IPS-18c (cell line): ENCODE results near the gene HEATR9.

Experiments used
- H3K4me3 ChIP-seq: 2 replicates; pipeline ENCODE4 v1.7.0; 2013; ENCODE audit warnings: low read depth, mild to moderate bottlenecking, low read length, moderate library complexity; ENCODE audit not compliant: insufficient read depth
- H3K9me3 ChIP-seq: one replicate; pipeline ENCODE4 v1.6.1; 2013; ENCODE audit warnings: mild to moderate bottlenecking, low read length, moderate library complexity; ENCODE audit not compliant: control insufficient read depth, insufficient read depth

The HEATR9 gene

GRCh38 chr17:35843698-35844097 is 25.0 kb downstream of the HEATR9 start:
- H3K9me3 ChIP-seq = peaks cover 4% of the 10 kb centered on the region
- H3K4me3 ChIP-seq = no peak overlapping the region

- peaks cover 4% of the 10 kb centered on the region for H3K9me3 ChIP-seq
- H3K4me3 ChIP-seq = no peak overlapping the region
Measured at GRCh38 chr17:35842239-35842638, 26.5 kb downstream of the HEATR9 start.

GRCh38 chr17:35841505-35841904 is 27.2 kb downstream of the HEATR9 start:
- Histone ChIP-seq H3K9me3 (peaks cover 4% of the 10 kb centered on the region), H3K4me3 (no peak overlapping the region)

- H3K9me3 ChIP-seq = peaks cover 4% of the 10 kb centered on the region
- H3K4me3 ChIP-seq = no peak overlapping the region
Measured at GRCh38 chr17:35841101-35841500, 27.6 kb downstream of the HEATR9 start.

- H3K4me3 ChIP-seq = no peak overlapping the region
- no peaks in the 10 kb centered on the region for H3K9me3 ChIP-seq
Measured at GRCh38 chr17:35825206-35825605, 43.5 kb downstream of the HEATR9 start.

- Histone ChIP-seq H3K4me3 (no peak overlapping the region), H3K9me3 (no peaks in the 10 kb centered on the region)
Measured at GRCh38 chr17:35821308-35821707, 47.4 kb downstream of the HEATR9 start.

DNA sequence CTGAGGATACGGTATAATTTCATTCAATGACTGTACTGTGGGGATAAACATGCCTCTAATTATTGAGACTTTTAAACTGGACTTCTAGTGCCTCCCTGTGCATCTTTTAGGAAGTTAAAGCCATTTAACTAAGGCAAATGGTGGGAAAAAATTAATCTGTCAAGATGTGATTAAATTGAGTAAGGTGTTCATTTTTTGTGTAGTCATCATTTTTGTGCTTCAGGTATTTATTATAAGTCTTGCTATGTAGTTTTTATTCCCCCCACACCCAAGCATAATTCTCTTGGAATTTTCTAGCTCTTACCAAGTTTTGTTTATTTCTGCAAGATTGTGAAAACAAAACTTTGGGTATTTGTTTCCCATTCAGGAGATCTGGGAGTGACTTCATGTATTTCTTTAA is 49.2 kb downstream of the HEATR9 start:
- H3K4me3 ChIP-seq = no peak overlapping the region

GRCh38 chr17:35817196-35817595 is 51.5 kb downstream of the HEATR9 start:
- H3K9me3 ChIP-seq = no peaks in the 10 kb centered on the region
- no peak overlapping the region for H3K4me3 ChIP-seq

More for the DNA sequence above, 49.2 kb downstream of the HEATR9 start:
- H3K9me3 ChIP-seq = no peaks in the 10 kb centered on the region

GRCh38 chr17:35816723-35817122 is 52.0 kb downstream of the HEATR9 start:
- Histone ChIP-seq H3K4me3 (no peak overlapping the region), H3K9me3 (no peaks in the 10 kb centered on the region)

DNA sequence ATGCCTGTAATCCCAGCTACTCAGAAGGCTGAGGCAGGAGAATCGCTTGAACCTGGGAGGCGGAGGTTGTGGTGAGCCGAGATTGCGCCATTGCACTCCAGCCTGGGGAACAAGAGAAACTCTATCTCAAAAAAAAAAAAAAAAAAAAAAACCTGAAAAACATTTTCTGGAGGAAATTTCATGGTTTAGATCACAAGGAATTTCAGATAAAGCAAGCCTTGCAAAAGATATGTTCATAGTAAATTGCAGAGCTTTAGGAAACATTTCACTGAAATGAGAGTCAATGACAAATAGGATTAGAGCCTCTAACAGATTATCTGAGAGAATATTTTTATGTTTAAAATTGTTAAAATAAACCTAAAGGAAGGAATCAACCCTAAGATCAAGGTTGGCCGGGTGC is 56.2 kb downstream of the HEATR9 start:
- Histone ChIP-seq H3K9me3 (no peaks in the 10 kb centered on the region), H3K4me3 (no peak overlapping the region)

DNA sequence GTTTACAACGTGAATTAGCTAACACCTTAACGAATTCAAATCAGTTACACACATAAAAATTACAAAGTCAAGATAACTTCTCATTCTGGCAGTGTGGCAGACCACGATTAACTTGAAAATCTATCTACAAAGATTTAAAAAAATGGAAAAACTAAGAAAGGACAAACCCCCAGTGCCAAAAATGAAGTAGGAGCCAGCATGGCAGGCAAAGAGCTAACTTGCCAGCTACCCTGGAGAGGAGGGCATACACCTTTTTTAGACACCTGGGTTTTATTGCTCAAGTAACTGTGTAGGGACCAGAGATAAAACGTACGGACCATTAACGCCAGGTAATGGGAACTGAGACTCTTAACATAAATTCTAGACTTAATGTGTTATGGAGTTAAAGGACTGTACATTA is 56.9 kb downstream of the HEATR9 start:
- H3K9me3 ChIP-seq = no peaks in the 10 kb centered on the region
- no peak overlapping the region for H3K4me3 ChIP-seq

DNA sequence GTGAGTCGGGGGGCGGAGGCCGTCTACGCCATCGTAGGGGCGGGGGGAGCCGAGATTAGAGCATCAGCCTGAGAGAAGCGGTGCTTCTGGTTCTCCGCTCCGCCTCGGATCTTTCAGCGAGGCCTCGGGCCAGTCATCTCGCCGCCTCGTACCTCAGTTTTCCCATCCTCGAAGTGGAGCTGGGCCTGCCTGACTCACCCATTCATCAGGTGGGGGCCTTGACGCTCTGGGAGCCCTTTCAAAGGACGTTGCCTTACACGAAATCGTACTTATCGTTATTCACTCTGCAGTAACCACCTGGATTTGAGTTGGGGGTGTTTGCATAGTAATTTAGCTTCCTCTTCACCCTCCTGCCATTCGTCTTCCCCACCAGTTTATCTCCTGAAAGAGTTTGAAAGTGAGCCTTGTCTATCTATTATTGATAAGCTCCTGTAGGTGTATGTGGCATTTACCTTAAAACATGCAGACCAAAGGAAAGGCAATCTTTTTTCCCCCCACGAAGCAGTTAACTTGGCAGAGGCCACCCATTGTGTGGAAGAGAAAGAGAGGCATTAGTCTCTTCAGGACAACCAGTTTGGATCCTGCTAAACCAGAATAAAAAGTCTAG is 58.7 kb downstream of the HEATR9 start:
- Histone ChIP-seq H3K4me3 (peak overlapping the region; percentile 96), H3K9me3 (no peaks in the 10 kb centered on the region)

GRCh38 chr17:35808962-35809854 is 59.5 kb downstream of the HEATR9 start, which contains the start of gene TAF15:
TSS of gene TAF15 (plus strand) at chr17:35809484. CDS start at chr17:35809570, 86 bp downstream.
- Histone ChIP-seq H3K4me3 (peak within 1 kb of the TSS; percentile 96), H3K9me3 (no peaks in the 10 kb centered on the region)

GRCh38 chr17:35808240-35808961 is 60.3 kb downstream of the HEATR9 start:
- H3K4me3 ChIP-seq = peak overlapping the region; percentile 96; the same call in 1 of the 2 replicates
- no peaks in the 10 kb centered on the region for H3K9me3 ChIP-seq

- H3K4me3 ChIP-seq = no peak overlapping the region
- H3K9me3 ChIP-seq = no peaks in the 10 kb centered on the region
Measured at GRCh38 chr17:35807371-35808144, 61.1 kb downstream of the HEATR9 start.
